Ishikawa (cell line): ENCODE data around the gene HHAT.

Experiments used
- CEBPB ChIP-seq: IDR thresholded peaks from 2 replicates; pipeline ENCODE4 v1.6.1; 2012
- EGR1 ChIP-seq: IDR thresholded peaks from 2 replicates; pipeline ENCODE4 v1.6.1; 2012
- EP300 ChIP-seq: IDR thresholded peaks from 2 replicates; pipeline ENCODE4 v1.6.1; 2012; ENCODE audit warnings: borderline replicate concordance
- FOXM1 ChIP-seq: IDR thresholded peaks from 2 replicates; pipeline ENCODE4 v1.6.1; 2012; ENCODE audit warnings: low read depth, borderline replicate concordance
- MAX ChIP-seq: IDR thresholded peaks from 2 replicates; pipeline ENCODE4 v1.6.1; 2012
- NFIC ChIP-seq: IDR thresholded peaks from 2 replicates; pipeline ENCODE4 v1.6.1; 2012
- RAD21 ChIP-seq: IDR thresholded peaks from 2 replicates; pipeline ENCODE4 v1.6.1; 2012; ENCODE audit warnings: low read depth
- REST ChIP-seq: IDR thresholded peaks from 2 replicates; pipeline ENCODE4 v1.6.1; 2012; ENCODE audit warnings: low read depth, mild to moderate bottlenecking
- USF1 ChIP-seq: IDR thresholded peaks from 2 replicates; pipeline ENCODE4 v1.6.1; 2012
- YY1 ChIP-seq: IDR thresholded peaks from 2 replicates; pipeline ENCODE4 v1.6.1; 2012; ENCODE audit warnings: low read depth
- ZBTB7A ChIP-seq: IDR thresholded peaks from 2 replicates; pipeline ENCODE4 v1.6.1; 2012; ENCODE audit warnings: low read depth

- TF ChIP-seq RAD21 (no peak), FOXM1 (no peak), EGR1 (no peak), USF1 (no peak), NFIC (no peak), EP300 (no peak), REST (no peak), MAX (no peak), YY1 (no peak), ZBTB7A (no peak), CEBPB (no peak)
These were observed 30.6 kb downstream of the HHAT start for GRCh38 chr1:210359255-210359654.
